Type B pancreatic cell (in vitro differentiated cells): ENCODE results near the gene CNFN. TPM values are rescaled to one million over a fixed set of nuclear protein-coding genes. Genes with fewer than 3 reads are reported as not detected.
A peak's percentile ranks its signal among the peaks of the same experiment; 100 is the strongest.

ENCODE experiments used
- DNase-seq: peaks from one replicate; pipeline ENCODE4 v3.0.0; 2021; ENCODE audit warnings: mixed read lengths; ENCODE audit not compliant: unreplicated experiment; ENCODE audit errors: extremely low spot score
- H3K27ac Mint-ChIP-seq: 2 replicates; pipeline ENCODE4 v1.8.0; 2021; ENCODE audit warnings: mild to moderate bottlenecking, mixed read lengths
- H3K27me3 Mint-ChIP-seq: 2 replicates; pipeline ENCODE4 v1.8.0; 2021; ENCODE audit warnings: mixed read lengths
- H3K36me3 Mint-ChIP-seq: 2 replicates; pipeline ENCODE4 v1.8.0; 2021; ENCODE audit warnings: mixed read lengths
- H3K4me1 Mint-ChIP-seq: one replicate; pipeline ENCODE4 v1.8.0; 2021; ENCODE audit warnings: mixed read lengths; ENCODE audit not compliant: unreplicated experiment
- H3K4me3 Mint-ChIP-seq: 2 replicates; pipeline ENCODE4 v1.8.0; 2021; ENCODE audit warnings: mild to moderate bottlenecking, mixed read lengths
- H3K9me3 Mint-ChIP-seq: 2 replicates; pipeline ENCODE4 v1.8.0; 2021; ENCODE audit warnings: mixed read lengths
- total RNA-seq: library from RNA; stranded (reverse); gene quantifications from 2 replicates; pipeline ENCODE4 v1.2.1, GENCODE V29; 2021; ENCODE audit warnings: low replicate concordance
- TF ChIP-seq, protein P1 (sequence below): fragments of 200-600 bp; sonication (generic); conservative IDR thresholded peaks from 2 replicates; pipeline ENCODE4 v1.5.0; 2021; ENCODE audit warnings: antibody characterized with exemption, mild to moderate bottlenecking

CNFN gene
- total RNA-seq, 1 donor from 2014 or later, result 3.3 TPM

DNA sequence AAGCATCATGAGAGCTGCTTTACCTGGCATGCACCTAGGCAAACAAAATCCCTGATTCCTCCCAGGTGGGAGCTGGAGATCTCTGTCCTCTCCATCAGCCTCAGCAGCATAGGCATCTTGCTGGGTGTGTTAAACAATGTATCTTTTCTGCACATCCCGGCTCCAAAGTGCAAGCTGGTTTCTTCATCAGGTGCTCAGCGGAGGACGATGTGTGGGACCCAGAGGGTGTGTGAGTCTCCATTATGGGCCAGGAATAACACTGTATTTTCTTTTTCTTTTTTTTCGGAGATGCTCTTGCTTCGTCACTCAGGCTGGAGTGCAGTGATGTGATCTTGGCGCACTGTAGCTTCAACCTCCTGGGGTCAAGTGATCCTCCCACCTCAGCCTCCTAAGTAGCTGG is 9.9 kb downstream of the CNFN start:
- Mint-ChIP-seq H3K4me1 (no peaks in the 10 kb centered on the region), H3K4me3 (no peak overlapping the region), H3K9me3 (no peaks in the 10 kb centered on the region), H3K36me3 (peaks cover 5% of the 10 kb centered on the region), H3K27me3 (peaks cover 4% of the 10 kb centered on the region), H3K27ac (no peak overlapping the region)
- no peak for DNase-seq
- TF ChIP-seq, protein P1, sequence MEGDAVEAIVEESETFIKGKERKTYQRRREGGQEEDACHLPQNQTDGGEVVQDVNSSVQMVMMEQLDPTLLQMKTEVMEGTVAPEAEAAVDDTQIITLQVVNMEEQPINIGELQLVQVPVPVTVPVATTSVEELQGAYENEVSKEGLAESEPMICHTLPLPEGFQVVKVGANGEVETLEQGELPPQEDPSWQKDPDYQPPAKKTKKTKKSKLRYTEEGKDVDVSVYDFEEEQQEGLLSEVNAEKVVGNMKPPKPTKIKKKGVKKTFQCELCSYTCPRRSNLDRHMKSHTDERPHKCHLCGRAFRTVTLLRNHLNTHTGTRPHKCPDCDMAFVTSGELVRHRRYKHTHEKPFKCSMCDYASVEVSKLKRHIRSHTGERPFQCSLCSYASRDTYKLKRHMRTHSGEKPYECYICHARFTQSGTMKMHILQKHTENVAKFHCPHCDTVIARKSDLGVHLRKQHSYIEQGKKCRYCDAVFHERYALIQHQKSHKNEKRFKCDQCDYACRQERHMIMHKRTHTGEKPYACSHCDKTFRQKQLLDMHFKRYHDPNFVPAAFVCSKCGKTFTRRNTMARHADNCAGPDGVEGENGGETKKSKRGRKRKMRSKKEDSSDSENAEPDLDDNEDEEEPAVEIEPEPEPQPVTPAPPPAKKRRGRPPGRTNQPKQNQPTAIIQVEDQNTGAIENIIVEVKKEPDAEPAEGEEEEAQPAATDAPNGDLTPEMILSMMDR, result no peak

DNA sequence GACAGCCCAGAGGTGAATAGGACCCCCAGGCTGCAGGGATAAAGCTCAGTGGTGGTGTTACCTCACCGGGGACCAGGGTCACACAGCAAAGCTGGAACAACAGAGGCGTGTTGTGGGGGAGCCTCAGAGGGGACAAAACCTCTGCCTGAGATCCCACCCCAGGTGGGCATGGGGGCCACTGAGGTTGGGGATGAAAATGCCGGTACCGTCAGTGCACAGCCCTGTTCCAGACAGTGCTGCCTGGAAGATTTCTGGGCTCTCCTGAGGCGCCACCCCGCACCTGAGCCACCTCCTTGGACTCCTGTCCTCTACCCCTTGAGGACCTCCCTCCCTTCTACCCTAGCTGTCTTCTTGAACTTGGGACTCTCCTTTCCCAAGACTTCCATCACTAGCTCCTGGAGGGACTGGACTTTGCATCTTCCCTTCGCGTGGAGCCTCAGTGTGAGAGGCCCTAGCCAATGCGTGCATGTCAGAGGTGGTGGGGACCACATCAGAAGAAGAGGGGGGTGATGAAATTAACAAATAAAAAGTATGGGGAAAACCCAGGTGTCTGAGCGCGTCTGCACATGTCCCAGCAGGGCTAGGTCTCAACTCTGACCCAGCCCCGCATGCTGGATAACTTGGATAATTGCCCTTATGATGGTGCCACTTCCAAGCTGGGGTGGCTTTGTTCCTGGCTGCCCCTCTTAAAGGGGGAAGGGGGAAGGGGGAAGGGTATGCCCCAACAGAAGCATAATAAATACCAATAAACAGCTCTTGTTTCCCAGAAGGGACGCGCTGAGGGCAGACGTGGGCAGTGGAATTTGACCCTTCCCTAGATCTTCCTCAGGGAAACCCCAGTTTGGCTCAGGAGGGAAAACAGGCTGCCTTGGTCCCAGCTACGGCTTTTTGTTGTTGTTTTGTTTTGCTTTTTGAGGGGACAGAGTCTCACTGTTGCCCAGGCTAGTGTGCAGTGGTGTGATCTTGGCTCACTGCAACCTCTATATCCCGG is 11.6 kb downstream of the CNFN start:
- Mint-ChIP-seq H3K27ac (peak overlapping the region; percentile 48), H3K9me3 (no peaks in the 10 kb centered on the region), H3K27me3 (peaks cover 4% of the 10 kb centered on the region), H3K4me3 (no peak overlapping the region), H3K4me1 (no peaks in the 10 kb centered on the region), H3K36me3 (peaks cover 12% of the 10 kb centered on the region)
- no peak for DNase-seq
- TF ChIP-seq, protein P1, result no peak

DNA sequence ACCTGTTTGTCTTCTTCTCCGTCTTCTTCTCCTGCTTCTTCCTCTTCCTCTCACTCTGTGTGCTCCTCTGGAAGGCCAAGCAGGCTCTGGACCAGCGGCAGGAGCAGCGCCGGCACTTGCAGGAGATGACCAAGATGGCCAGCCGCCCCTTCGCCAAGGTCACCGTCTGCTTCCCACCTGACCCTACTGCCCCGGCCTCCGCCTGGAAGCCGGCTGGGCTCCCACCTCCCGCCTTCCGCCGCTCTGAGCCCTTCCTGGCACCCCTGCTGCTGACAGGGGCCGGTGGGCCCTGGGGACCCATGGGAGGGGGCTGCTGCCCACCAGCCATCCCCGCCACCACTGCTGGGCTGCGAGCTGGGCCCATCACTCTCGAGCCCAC is 13.9 kb downstream of the CNFN start:
- H3K9me3 Mint-ChIP-seq, result no peaks in the 10 kb centered on the region
- no peak overlapping the region for H3K4me3 Mint-ChIP-seq
- H3K4me1 Mint-ChIP-seq, result no peaks in the 10 kb centered on the region
- no peaks in the 10 kb centered on the region for H3K27me3 Mint-ChIP-seq
- TF ChIP-seq, protein P1, result no peak
- H3K36me3 Mint-ChIP-seq, result peaks cover 12% of the 10 kb centered on the region
- no peak for DNase-seq
- no peak overlapping the region for H3K27ac Mint-ChIP-seq

DNA sequence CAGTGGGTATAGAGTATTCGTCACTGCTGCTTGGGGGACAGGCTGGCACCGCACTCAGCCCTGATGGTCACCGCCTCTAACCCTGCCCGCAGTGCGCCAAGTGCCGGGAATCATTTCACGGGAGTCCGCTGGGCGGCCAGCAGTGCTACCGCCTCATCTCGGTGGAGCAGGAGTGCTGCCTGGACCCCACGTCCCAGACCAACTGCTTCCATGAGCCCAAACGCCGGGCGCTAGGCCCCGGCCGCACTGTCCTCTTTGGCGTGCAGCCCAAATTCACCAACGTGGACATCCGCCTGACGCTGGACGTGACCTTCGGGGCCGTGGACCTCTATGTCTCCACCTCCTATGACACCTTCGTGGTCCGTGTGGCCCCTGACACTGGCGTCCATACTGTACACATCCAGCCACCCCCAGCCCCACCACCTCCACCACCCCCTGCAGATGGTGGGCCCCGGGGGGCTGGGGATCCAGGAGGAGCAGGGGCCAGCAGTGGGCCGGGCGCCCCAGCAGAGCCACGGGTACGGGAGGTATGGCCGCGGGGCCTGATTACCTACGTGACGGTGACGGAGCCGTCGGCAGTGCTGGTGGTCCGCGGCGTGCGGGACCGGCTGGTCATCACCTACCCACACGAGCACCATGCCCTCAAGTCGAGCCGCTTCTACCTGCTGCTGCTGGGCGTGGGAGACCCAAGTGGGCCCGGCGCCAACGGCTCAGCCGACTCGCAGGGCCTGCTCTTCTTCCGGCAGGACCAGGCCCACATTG is 14.5 kb downstream of the CNFN start:
- Mint-ChIP-seq H3K27ac (no peak overlapping the region), H3K9me3 (no peaks in the 10 kb centered on the region), H3K4me1 (no peaks in the 10 kb centered on the region), H3K4me3 (no peak overlapping the region), H3K36me3 (peaks cover 12% of the 10 kb centered on the region), H3K27me3 (no peaks in the 10 kb centered on the region)
- TF ChIP-seq, protein P1, result no peak
- DNase-seq, result no peak

DNA sequence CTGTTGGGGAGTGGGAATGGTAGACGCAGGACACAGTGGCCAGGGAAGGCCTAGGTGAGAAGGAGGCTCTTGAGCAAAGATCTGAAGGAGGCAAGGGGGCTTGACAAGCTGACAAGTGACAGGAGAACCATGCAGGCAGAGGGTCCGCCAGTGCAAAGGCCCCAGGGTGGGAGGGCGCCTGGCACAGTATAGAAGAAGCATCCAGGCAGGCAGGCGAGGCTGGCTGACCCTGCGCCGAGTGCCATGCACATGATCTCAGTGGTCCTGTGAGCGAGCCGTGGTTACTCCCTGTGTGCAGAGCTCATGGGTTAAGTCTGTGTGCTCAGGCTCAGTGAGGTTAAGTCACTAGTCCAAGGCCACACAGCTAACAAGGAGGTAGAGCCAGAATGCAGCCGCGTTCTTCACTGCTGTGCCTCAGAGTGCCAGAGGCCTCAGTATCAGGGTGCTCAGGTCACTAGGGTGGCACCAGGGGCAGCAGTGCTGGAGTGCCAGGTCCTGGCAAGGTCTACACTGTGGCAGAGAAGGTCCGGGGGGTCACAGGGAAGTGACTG is 15.2 kb downstream of the CNFN start:
- no peak overlapping the region for H3K27ac Mint-ChIP-seq
- H3K4me3 Mint-ChIP-seq, result no peak overlapping the region
- no peaks in the 10 kb centered on the region for H3K4me1 Mint-ChIP-seq
- TF ChIP-seq, protein P1, result no peak
- peaks cover 12% of the 10 kb centered on the region for H3K36me3 Mint-ChIP-seq
- H3K9me3 Mint-ChIP-seq, result no peaks in the 10 kb centered on the region
- no peaks in the 10 kb centered on the region for H3K27me3 Mint-ChIP-seq
- DNase-seq, result no peak
